C4-2B (cell line): Measurements from ENCODE around the gene TMTC2.

Source experiments
- ZFX ChIP-seq: fragments of 450-650 bp; IDR thresholded peaks from 2 replicates; pipeline ENCODE4 v1.6.1; 2017
- TF ChIP-seq, protein P1 (sequence below): fragments of 450-650 bp; conservative IDR thresholded peaks from 2 replicates; pipeline ENCODE4 v1.5.1; 2017; ENCODE audit warnings: mild to moderate bottlenecking

- TF ChIP-seq, protein P1, sequence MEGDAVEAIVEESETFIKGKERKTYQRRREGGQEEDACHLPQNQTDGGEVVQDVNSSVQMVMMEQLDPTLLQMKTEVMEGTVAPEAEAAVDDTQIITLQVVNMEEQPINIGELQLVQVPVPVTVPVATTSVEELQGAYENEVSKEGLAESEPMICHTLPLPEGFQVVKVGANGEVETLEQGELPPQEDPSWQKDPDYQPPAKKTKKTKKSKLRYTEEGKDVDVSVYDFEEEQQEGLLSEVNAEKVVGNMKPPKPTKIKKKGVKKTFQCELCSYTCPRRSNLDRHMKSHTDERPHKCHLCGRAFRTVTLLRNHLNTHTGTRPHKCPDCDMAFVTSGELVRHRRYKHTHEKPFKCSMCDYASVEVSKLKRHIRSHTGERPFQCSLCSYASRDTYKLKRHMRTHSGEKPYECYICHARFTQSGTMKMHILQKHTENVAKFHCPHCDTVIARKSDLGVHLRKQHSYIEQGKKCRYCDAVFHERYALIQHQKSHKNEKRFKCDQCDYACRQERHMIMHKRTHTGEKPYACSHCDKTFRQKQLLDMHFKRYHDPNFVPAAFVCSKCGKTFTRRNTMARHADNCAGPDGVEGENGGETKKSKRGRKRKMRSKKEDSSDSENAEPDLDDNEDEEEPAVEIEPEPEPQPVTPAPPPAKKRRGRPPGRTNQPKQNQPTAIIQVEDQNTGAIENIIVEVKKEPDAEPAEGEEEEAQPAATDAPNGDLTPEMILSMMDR, result no peak
- TF ChIP-seq ZFX, result no peak
These were observed 146.3 kb downstream of the TMTC2 start for GRCh38 chr12:82832981-82833380.
